Measurements from ENCODE around the gene TSACC.

The TSACC gene

DNA sequence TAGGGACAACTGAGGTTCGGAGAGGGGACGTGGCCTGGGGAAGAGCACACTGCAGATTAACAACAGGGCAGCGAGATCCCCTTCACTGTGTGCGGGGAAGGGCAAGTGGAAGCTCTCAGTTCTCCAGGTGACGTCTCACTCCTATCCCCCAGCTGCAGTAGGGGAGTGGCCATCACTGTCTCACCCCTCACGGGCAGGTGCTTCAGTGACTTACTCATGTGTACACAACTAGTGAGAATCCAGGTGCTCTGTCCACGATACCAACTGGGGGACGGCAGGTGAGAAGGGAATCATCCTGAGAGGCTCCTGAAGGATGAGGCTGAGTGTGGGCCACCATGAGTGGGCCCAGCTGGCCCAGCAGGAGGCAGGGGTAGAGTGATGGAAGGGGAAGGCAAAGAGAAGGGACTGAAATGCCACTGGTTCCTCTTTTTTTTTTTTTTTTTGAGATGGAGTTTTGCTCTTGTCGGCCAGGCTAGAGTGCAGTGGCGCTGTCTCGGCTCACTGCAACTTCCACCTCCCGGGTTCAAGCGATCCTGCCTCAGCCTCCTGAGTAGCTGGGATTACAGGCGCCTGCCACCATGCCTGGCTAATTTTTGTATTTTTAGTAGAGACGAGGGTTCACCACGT is 56.6 kb downstream of the TSACC start:
- no peak for FAIRE-seq
